GM21360 (cell line): ENCODE measurements around the gene FAM184A.
"Not testable (repeated sequence)": the region's sequence is repeated elsewhere in the genome, so short reads cannot be mapped to it uniquely, and the experiment has no call there.

Experiments used
- ATAC-seq: cut with Tn5 transposase; IDR thresholded peaks from one replicate; pipeline ENCODE4 v1.9.1; 2021; ENCODE audit warnings: mild to moderate bottlenecking, moderate library complexity; ENCODE audit not compliant: unreplicated experiment

The FAM184A gene, protein sequence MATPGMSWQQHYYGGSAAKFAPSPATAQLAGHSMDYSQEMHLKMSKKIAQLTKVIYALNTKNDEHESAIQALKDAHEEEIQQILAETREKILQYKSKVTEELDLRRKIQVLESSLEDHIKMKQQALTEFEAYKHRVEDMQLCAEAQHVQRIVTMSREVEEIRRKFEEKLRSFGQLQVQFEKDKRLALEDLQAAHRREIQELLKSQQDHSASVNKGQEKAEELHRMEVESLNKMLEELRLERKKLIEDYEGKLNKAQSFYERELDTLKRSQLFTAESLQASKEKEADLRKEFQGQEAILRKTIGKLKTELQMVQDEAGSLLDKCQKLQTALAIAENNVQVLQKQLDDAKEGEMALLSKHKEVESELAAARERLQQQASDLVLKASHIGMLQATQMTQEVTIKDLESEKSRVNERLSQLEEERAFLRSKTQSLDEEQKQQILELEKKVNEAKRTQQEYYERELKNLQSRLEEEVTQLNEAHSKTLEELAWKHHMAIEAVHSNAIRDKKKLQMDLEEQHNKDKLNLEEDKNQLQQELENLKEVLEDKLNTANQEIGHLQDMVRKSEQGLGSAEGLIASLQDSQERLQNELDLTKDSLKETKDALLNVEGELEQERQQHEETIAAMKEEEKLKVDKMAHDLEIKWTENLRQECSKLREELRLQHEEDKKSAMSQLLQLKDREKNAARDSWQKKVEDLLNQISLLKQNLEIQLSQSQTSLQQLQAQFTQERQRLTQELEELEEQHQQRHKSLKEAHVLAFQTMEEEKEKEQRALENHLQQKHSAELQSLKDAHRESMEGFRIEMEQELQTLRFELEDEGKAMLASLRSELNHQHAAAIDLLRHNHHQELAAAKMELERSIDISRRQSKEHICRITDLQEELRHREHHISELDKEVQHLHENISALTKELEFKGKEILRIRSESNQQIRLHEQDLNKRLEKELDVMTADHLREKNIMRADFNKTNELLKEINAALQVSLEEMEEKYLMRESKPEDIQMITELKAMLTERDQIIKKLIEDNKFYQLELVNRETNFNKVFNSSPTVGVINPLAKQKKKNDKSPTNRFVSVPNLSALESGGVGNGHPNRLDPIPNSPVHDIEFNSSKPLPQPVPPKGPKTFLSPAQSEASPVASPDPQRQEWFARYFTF

DNA sequence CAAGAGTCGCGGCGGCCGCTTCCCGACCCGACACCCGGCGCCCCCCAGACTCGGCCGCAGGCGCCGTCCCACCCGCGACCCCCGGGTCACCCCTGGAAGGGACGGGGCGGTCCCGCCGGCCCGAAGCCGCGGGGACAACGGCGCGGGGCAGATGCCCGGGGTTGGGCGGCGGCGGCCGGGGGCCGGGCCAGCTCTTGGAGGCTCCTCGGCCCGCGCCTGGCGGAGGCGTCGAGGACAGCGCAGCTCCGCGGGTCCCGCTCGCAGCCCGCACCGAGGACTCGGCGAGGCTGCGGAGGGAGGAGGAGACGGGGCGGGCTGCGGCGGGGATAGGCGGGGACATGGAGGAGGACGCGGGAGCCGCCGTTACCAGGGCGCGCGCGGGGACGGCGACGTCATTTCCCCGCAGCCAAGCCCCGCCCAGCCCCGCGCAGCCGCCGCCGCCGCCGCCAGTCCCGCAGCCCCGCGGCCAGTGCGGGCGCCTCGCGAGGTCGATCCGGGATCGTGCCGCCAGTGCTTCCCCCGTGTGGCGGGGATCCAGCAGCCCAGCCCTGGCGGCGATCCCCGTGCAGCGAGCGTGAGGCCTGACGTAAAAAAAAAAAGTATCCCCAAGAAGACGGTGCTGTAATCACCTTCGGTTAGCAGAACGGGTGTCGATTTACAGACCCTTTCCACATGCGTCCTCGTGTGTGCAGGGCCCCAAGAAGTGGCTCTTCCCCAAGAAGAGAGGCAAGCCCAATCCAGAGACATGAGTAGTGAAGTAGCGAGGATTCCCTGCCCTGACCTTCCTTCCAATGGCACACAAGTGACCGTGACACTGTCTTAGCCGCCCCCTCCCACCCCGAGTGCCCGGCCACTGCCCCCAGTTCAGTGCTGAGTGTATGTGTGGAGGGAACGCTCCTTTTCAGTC, at the start of gene FAM184A:
TSS of gene FAM184A (minus strand) at position 289 of the 907 bp plus-strand sequence. CDS start 365 bp downstream, outside the sequence.
- peak; percentile 71 for ATAC-seq

DNA sequence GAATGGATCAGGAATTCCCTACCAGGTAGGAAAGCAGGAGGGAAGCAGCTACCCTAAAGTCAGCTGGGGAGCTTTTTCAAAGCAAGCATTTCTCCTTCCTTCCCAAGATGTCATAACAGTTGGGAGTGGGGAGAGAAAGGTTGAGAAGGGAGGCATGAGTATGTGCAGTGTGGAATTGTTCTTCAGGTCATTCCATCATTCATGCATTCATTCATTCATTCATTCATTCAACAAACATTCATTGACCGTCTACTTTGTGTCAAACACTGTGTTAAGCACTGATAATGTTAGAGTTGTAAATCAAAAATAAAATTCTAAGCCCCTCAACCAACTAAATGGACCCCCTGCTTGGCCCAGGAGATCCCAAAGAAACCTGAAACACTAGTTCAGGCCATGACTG, 49.2 kb upstream of the FAM184A start:
- ATAC-seq: no peak

DNA sequence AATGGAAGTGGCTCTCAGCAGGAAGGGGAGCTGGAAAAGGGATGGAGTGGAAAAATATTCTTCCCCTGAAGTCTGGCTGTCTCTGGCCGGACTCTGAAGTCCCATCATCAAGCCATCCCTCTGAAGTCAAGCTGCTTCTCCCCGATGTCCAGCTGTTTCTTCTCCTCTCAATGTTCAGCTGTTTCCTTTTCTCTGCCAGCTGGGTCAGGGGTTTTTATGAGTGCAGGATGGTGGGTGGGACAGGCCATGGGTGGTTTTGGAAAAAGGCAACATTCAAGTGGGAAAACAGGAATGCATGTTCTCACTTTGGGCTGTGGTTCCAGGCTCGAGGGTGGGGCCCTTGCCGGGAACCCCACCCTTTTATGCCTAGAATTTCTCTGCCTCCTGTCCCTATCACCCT, 48.4 kb upstream of the FAM184A start:
- no peak for ATAC-seq

DNA sequence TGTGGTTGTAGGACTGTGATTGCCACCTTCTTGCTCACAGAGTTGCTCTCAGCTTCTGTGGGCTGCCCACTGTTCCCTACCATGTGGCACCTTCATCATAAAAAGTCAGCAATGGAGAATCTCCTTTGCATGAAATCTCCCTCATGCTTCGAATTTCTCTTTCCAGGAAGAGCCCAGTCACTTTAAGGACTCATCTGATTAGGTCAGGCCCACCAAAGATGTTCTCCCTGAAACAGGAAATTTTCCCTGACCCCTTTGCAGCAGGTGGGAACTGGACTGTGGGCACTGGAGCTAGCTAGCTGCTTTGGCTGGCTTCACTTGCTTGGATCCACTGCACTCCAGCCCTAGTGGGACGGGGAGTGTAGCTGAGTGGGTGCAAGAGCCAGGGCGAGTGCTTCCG, 47.7 kb upstream of the FAM184A start:
- ATAC-seq: no peak

DNA sequence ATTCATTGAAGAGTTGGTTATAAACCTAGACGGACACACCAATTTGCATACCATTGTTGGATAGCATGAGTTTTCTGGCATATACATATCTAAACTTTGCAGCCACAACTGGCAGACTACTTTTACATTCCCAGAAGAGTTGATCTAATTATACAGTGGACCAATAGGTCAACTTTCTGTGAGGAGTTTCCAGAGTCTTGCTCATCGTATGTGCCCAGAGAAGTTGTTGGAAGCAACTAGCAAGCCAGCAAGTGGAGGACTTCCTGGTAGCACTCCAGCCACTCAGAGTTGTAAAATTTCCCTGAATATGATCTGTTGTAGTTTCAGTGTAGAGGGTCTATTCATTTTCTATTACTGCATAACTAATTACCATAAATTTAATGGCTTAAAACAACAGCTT, 47.1 kb upstream of the FAM184A start:
- ATAC-seq: no peak

DNA sequence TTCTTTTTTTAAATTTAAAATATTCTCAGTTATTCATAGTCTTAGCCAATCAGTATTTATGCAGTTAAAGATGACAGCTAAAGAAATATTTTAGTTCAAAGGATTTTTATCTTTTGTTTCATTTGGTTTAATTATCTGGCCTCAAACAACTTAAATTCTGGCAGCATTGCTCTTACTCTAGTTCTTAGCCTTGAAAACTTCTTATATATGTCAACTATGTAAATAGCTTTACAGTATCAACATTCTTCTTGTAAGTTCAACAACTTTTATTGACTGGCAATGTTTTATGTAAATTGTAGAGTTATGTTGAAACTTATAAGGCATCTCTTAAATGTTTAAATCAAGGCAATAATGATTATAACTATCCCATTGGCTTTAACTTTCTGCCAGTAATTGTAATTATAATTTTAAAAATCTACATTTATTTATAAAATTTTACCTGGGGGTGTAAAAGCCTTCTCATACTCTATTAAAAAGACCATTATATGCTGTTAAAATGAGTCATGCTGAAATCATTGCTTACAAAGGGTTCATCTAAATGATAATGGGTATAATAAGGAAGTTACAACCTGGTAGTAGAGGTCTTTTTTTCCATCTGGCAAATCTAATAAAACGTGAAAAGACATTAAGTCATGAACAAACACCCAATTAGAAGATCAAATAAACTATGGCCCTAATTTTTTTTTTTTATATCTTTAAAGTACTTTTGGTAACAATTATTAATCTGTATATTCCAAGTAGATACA, 45.8 kb upstream of the FAM184A start:
- no peak for ATAC-seq

DNA sequence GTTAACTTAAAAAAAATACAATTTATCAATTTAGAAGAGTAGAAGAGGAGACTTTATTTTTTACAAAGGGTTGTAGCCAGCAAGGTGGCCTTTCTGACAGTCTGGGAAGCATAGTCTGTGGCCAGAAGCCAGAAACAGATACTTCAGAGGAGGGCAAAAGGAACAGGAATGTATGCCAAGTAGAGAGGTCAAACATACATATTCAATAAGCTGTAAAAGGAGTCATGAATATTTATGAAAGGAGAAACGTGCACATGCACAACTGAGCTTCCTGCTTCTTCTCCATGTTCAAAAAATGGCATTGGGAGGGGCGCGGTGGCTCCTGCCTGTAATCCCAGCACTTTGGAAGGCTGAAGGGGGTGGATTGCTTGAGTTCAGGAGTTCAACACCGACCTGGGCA, 43.9 kb upstream of the FAM184A start:
- ATAC-seq: no peak

DNA sequence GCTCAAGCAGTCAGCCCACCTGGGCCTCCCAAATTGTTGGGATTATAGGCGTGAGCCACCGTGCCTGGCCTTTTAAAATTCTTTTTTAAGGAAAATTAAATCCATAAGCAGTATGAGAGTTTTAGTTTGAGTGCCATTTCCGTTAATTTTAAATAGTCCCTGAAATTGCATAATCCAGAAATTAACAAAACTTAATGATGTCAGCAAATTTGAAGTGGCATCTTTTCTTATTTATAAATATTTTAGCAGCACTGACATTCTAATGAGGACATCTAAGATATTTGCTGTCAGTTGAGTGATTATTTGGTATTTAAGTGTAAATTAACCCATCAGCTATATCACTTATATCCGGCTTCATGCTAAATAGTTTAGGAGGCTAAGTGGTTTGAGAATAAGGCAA, 42.9 kb upstream of the FAM184A start:
- ATAC-seq: no peak

DNA sequence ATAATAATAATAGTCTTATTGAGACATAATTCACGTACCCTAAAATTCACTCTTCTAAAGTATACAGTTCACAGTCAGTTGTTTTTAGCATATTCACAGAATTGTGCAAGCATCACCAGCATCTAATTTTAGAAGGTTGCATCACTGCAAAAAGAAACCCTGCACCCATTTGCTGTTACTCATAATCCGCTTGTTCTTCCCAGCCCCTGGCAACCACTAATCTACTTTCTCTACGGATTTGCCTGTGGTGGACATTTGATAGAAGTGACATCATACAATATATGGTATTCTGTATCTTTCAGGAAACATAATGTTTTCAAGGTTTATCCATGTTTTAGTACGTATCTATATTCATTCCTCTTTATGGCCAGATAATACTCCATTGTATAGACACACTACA, 41.5 kb upstream of the FAM184A start:
- ATAC-seq: no peak

DNA sequence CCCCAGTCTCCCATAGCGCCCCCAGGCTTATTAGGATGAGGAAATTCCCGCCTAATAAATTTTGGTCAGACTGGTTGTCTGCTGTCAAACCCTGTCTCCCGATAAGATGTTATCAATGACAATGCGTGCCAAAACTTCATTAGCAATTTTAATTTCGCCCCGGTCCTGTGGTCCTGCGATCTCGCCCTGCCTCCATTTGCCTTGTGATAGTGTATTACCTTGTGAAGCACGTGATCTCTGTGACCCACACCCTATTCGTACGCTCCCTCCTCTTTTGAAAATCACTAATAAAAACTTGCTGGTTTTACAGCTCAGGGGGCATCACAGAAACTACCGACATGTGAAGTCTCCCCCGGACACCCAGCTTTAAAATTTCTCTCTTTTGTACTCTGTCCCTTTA, 40.6 kb upstream of the FAM184A start:
- not testable (repeated sequence) for ATAC-seq

DNA sequence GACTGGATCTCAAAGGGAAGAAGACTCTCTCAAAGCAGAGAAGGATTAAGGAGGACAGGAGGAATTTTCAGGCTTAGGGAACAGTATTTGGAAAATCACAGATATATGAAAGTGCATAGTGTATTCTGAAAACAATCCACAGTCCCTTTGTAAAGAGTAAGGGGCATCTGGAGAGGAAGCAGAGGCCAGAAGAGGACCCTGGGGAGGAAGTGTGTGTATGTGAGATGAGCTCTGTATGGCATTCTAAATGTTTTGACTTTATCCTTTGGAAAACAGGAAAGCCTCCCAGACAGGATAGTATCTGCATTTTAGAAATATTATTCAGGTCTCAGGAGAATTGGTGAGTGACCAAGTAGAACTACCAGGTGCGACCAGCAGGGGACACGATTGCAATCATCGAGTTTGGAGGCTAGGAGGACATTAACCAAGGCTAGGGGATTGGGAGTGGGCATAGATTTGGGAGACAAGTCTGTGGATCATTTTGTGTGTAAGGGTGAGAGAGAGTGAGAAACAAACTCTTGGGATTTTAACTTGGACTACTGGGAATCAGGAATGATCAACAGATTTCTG, 38.3 kb upstream of the FAM184A start:
- no peak for ATAC-seq

DNA sequence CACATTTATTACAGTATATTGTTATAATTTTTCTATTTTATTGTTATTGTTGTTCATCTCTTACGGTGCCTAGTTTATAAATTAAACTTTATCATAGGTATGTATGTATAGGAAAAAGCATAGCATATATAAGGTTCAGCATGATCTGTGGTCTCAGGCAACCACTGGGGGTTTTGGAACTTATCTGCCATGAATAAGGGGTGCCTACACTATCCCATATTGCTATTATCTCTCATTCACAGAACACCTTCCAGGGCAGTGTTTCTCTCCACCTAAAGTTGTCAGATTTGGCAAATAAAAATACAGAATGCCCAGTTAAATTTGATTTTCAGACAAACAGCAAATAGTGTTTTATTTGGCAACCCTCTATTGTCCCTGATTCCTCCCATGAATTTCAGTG, 35.5 kb upstream of the FAM184A start:
- no peak for ATAC-seq

DNA sequence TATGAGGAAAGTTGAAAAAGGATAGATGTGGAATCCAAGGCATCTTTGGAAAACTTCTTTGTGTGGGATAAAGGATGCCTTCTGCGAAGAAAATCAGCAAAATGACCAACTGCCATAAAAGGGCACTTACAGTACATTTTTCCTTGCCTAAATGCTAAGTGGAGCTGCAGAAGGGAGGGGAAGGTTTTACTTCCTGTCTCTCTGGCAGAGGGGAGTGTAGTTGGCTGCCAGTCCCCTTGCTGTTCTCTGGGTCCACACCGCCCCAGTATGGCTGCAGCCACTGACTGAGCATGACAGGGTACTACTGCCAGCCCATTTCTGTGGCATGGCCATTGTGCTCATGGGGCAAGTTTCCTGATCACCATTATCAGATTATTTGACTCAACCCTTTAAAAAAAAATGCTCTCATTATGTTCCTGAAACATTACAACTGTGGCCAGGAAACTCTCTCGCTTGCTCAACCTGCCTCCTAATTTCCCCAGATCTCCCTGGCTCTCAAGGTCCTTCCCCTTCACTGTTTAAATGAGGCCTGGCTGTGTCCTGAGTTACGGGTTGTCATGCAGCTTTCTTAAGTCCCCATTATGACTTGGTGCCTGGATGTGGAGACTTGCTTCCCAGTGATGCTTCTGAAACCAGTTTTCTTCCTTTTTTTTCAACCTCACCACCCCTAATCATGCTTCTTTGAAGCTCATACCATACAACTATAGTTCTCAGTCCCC, 34.5 kb upstream of the FAM184A start:
- ATAC-seq: no peak

DNA sequence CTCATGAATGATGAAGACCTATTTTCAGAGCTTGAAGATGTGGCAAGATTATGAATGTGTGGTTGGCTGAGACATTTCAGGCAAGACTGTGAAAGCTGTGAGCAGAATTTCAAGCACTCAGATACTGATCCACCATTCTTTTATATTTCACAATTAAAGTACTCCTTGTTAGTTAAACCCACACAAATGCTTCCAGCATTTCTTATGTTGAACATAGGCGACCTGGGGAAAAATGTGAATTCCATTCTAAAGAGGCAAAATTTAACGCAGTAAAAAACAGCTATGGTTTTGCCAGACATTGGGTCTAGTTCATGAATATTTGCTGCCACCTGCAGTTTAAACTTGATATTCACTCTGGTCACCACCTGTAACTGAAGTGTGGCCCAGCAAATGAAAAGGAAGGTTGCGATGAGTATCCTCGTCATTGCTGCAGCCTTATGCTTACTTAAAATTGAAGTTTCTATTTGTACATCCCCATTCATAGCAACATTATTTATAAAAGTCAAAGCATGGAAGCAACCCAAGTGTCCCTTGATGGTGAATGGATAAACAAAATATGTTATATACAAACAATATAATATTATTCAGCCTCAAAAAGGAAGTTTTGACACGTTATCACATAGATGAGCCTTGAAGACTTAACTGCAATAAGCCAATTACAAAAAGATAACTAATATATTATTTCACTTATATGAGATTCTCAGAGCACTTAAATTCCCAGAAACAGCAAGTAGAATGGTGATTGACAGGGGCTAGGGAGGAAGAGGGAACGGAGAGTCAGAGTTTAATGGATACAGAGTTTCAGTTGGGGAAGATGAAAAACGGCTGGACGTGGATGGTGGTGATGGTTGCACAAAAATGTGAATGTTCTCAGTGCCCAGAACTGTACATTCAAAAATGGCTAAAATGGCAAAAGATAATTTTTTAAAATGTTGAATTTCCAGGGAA, 32.4 kb upstream of the FAM184A start:
- ATAC-seq: peak; percentile 75

DNA sequence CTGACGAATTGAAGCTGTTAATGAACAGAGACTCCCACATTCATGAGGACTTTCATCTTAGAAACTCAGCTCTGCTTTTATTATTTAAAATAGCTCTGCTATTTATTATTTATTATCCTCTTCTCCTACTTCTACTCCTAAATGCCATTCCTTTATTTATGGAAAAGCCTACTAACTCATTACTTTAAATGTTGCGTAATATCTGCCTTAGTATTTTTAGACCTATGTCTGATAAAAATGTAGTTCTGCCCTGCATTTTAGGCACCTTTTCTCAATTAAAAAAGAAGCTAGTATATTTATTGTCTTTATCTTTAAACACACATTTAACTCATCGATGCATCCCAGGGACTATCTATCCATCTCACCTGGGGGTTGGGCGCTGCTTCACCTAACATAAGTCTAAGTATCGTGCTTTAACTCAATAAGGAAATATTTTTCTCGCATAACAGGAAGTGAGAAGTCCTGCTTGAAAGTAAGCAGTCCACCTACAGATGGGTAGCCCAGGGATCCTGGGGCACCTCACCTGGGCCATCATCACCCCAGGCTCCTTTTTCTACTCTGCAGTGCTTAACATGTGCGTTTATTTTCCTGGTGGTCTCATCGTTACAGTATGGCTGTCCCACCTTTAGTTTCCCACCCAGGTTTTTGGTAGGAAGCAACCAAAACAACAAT, 31.3 kb upstream of the FAM184A start:
- ATAC-seq: no peak

DNA sequence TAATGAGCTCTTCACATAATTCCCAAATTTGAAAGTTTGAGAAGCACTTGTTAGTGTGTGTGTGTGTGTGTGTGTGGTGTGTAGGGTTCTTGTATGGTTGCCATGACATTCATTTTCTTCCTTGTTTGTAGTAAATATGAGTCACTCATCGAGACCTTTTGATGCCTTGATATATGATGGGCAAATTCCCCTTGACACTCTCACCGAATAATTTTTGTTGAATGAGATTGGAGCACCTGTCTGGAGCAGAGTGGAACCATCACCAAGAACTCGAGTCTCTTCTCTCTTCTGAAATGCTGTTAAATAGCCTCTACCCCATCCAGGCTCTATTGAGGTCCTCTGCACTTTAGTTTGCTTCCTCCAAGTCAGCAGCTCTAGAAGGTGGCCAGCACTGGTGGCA, 29.6 kb upstream of the FAM184A start:
- no peak for ATAC-seq

DNA sequence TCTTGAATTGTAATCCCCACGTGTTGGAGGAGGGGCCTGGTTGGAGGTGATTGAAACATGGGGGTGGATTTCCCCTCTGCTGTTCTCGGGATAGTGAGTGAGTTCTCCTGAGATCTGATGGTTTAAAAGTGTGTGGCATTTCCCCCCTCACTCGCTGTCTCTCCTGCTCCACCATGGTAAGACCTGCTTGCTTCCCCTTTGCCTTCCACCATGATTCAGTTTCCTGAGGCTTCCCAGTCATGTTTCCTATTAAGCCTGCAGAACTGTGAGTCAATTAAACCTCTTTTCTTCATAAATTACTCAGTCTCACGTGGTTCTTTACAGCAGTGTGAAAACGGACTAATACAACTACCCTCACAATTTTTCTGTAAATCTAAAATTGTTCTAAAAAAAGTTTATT, 26.8 kb upstream of the FAM184A start:
- no peak for ATAC-seq
